Smooth muscle cell (in vitro differentiated cells): ENCODE data around the gene TSSC4. TPM values are rescaled to one million over a fixed set of nuclear protein-coding genes. Genes with fewer than 3 reads are reported as not detected.

Source experiments
- DNase-seq: peaks from one replicate; lab custom pipeline; 2025; ENCODE audit not compliant: unreplicated experiment; lab: John Stamatoyannopoulos, UW
- H2AFZ ChIP-seq: fragments of 200-600 bp; sonication (generic); 2 replicates; pipeline ENCODE4 v1.6.0; 2016; ENCODE audit warnings: antibody characterized with exemption, low read depth, mild to moderate bottlenecking
- H3F3A ChIP-seq: fragments of 200-600 bp; sonication (generic); 2 replicates; pipeline ENCODE4 v1.6.0; 2017; ENCODE audit warnings: antibody characterized with exemption, low read depth
- H3K27ac ChIP-seq: fragments of 200-600 bp; sonication (generic); 2 replicates; pipeline ENCODE4 v1.5.1; 2016; ENCODE audit warnings: low read depth, mild to moderate bottlenecking
- H3K27me3 ChIP-seq: fragments of 200-600 bp; sonication (generic); 2 replicates; pipeline ENCODE4 v1.6.1; 2016; ENCODE audit warnings: low read depth, mild to moderate bottlenecking
- H3K36me3 ChIP-seq: fragments of 200-600 bp; sonication (generic); 2 replicates; pipeline ENCODE4 v1.5.1; 2016; ENCODE audit warnings: low read depth
- H3K4me1 ChIP-seq: fragments of 200-600 bp; sonication (generic); 2 replicates; pipeline ENCODE4 v1.5.1; 2016; ENCODE audit warnings: low read depth
- H3K4me2 ChIP-seq: fragments of 200-600 bp; sonication (generic); 2 replicates; pipeline ENCODE4 v1.6.0; 2016; ENCODE audit warnings: mild to moderate bottlenecking
- H3K4me3 ChIP-seq: fragments of 200-600 bp; sonication (generic); 2 replicates; pipeline ENCODE4 v1.5.1; 2016; ENCODE audit warnings: mild to moderate bottlenecking
- H3K79me2 ChIP-seq: fragments of 200-600 bp; sonication (generic); 2 replicates; pipeline ENCODE4 v1.6.0; 2016; ENCODE audit warnings: low read depth, mild to moderate bottlenecking
- H3K9ac ChIP-seq: fragments of 200-600 bp; sonication (generic); 2 replicates; pipeline ENCODE4 v1.6.0; 2016; ENCODE audit warnings: low read depth
- H3K9me3 ChIP-seq: fragments of 200-600 bp; sonication (generic); replicated peaks from 2 replicates; pipeline ENCODE4 v1.5.1; 2016; ENCODE audit warnings: low read depth
- H4K20me1 ChIP-seq: fragments of 200-600 bp; sonication (generic); 2 replicates; pipeline ENCODE4 v1.6.0; 2016; ENCODE audit warnings: low read depth
- CTCF ChIP-seq: fragments of 200-600 bp; sonication (generic); IDR thresholded peaks from 2 replicates; pipeline ENCODE4 v1.5.1; 2017; ENCODE audit warnings: borderline replicate concordance, mild to moderate bottlenecking, antibody characterized with exemption; ENCODE audit not compliant: insufficient read depth, poor library complexity, severe bottlenecking
- WGBS: methylation state at CpG from one replicate; pipeline ENCODE4 v1.1.7; 2016; ENCODE audit warnings: low lambda C conversion rate; 5-methylcytosine and 5-hydroxymethylcytosine counted together
- polyA plus RNA-seq: library from polyadenylated mRNA; unstranded; fragments of >200 nt; fragmentation: Nextera tagmentation; extraction: Ambion mirVana; gene quantifications from 2 replicates; pipeline ENCODE4 v1.2.1, GENCODE V29; 2016
- total RNA-seq: library from RNA; depleted of rRNA; stranded (reverse); fragments of >200 nt; gene quantifications from 2 replicates; pipeline ENCODE4 v1.2.3, GENCODE V29; 2014

The TSSC4 gene
- total and polyA plus RNA-seq, 2 experiments from 2014 or later = 32.5 to 82.3 TPM

GRCh38 chr11:2387266-2387987 lies 13.1 kb upstream of the TSSC4 start:
- H3K4me2 ChIP-seq = no peak overlapping the region
- no peak overlapping the region for H3K27ac ChIP-seq
- H3K4me1 ChIP-seq = no peaks in the 10 kb centered on the region
- H3K27me3 ChIP-seq = no peaks in the 10 kb centered on the region
- peaks cover 98% of the 10 kb centered on the region for H4K20me1 ChIP-seq
- H3K9ac ChIP-seq = no peak overlapping the region
- no peak overlapping the region for H2AFZ ChIP-seq
- H3K9me3 ChIP-seq = no peaks in the 10 kb centered on the region
- H3K79me2 ChIP-seq = peaks cover 88% of the 10 kb centered on the region
- TF ChIP-seq CTCF = no peak
- H3F3A ChIP-seq = no peaks in the 10 kb centered on the region
- no peaks in the 10 kb centered on the region for H3K36me3 ChIP-seq
- 87% methylated on average over 14 of the region's 14 CpGs for WGBS
- no peak overlapping the region for H3K4me3 ChIP-seq
- no peak for DNase-seq

GRCh38 chr11:2388431-2389376 lies 11.8 kb upstream of the TSSC4 start:
- Histone ChIP-seq H3K27me3 (no peaks in the 10 kb centered on the region), H3F3A (no peaks in the 10 kb centered on the region), H3K27ac (no peak overlapping the region), H2AFZ (no peak overlapping the region), H3K9me3 (no peaks in the 10 kb centered on the region), H3K4me2 (no peak overlapping the region), H3K9ac (no peak overlapping the region), H3K79me2 (peaks cover 78% of the 10 kb centered on the region), H3K4me1 (no peaks in the 10 kb centered on the region), H3K36me3 (no peaks in the 10 kb centered on the region), H3K4me3 (no peak overlapping the region), H4K20me1 (peaks cover 98% of the 10 kb centered on the region)
- no peak for TF ChIP-seq CTCF
- 85% methylated on average over 9 of the region's 15 CpGs for WGBS
- DNase-seq = no peak

- H3K36me3 ChIP-seq = no peaks in the 10 kb centered on the region
- H3K4me2 ChIP-seq = no peak overlapping the region
- H3K27me3 ChIP-seq = no peaks in the 10 kb centered on the region
- no peak overlapping the region for H2AFZ ChIP-seq
- no peak for DNase-seq
- no peak overlapping the region for H3K4me3 ChIP-seq
- peaks cover 100% of the 10 kb centered on the region for H4K20me1 ChIP-seq
- H3K4me1 ChIP-seq = no peaks in the 10 kb centered on the region
- peaks cover 70% of the 10 kb centered on the region for H3K79me2 ChIP-seq
- H3K27ac ChIP-seq = no peak overlapping the region
- H3K9me3 ChIP-seq = no peaks in the 10 kb centered on the region
- no peak overlapping the region for H3K9ac ChIP-seq
- 70% methylated on average over 10 of the region's 14 CpGs for WGBS
- TF ChIP-seq CTCF = no peak
- no peaks in the 10 kb centered on the region for H3F3A ChIP-seq
These were observed 11.0 kb upstream of the TSSC4 start for GRCh38 chr11:2389377-2390026.
